Hepatocyte (in vitro differentiated cells): ENCODE results near the gene CBY1.

ENCODE experiments used
- EZH2 ChIP-seq: fragments of 200-600 bp; sonication (generic); IDR thresholded peaks from 2 replicates; pipeline ENCODE4 v1.6.1; 2016; ENCODE audit warnings: antibody characterized with exemption, mild to moderate bottlenecking, borderline replicate concordance
- TF ChIP-seq, protein P1 (sequence below): fragments of 200-600 bp; sonication (generic); IDR thresholded peaks from 2 replicates; pipeline ENCODE4 v1.5.1; 2016; ENCODE audit warnings: antibody characterized with exemption, mild to moderate bottlenecking; ENCODE audit not compliant: poor library complexity

DNA sequence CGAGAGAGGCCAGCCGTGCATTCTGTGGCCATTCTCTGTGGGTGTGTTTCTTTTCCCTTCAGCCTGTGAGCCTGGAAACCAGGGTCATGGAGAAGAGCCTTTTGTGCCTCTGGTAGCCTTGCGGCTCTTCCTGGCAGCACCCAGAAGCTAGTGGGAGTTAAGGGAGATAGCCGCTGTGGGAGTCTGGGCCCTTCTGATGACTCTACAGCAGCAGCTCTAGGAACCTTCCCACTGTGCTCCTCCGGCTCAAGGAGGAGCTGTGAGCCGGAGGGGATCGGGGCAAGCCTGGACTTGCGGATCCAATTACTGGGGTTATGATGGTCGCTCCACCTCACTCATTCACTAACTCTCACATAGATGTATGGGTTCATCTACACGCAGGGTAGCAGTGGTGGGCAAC is 59.8 kb downstream of the CBY1 start:
- TF ChIP-seq, protein P1, sequence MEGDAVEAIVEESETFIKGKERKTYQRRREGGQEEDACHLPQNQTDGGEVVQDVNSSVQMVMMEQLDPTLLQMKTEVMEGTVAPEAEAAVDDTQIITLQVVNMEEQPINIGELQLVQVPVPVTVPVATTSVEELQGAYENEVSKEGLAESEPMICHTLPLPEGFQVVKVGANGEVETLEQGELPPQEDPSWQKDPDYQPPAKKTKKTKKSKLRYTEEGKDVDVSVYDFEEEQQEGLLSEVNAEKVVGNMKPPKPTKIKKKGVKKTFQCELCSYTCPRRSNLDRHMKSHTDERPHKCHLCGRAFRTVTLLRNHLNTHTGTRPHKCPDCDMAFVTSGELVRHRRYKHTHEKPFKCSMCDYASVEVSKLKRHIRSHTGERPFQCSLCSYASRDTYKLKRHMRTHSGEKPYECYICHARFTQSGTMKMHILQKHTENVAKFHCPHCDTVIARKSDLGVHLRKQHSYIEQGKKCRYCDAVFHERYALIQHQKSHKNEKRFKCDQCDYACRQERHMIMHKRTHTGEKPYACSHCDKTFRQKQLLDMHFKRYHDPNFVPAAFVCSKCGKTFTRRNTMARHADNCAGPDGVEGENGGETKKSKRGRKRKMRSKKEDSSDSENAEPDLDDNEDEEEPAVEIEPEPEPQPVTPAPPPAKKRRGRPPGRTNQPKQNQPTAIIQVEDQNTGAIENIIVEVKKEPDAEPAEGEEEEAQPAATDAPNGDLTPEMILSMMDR: no peak
- TF ChIP-seq EZH2: no peak
